IMR-90 (cell line): ENCODE data around the gene MAGEB10. TPM values are rescaled to one million over a fixed set of nuclear protein-coding genes. Genes with fewer than 3 reads are reported as not detected.

ENCODE experiments used
- ATAC-seq: fragments of 200-7000 bp; cut with Tn5 transposase; 2 replicates; pipeline ENCODE4 v1.9.1; 2020; ENCODE audit warnings: low read depth, mild to moderate bottlenecking, moderate library complexity
- BruUV-seq: library from RNA; stranded (reverse); fragments of 400-500 nt; replicated peaks from 2 replicates; lab custom pipeline; 2021; lab: Mats Ljungman, UMichigan
- CTCF ChIA-PET: fragments of 300-600 bp; formaldehyde crosslinking; extraction: SDS; loops from one replicate; lab custom pipeline; 2021; ENCODE audit warnings: antibody characterized with exemption; lab: Yijun Ruan, JAX
- POLR2A ChIA-PET: fragments of 300-600 bp; sonication (Branson Sonifier 250); formaldehyde crosslinking; loops from one replicate; lab custom pipeline; 2022; ENCODE audit warnings: antibody characterized with exemption; ENCODE audit not compliant: unreplicated experiment; lab: Charles Lee
- DNase-seq: peaks from one replicate; pipeline ENCODE4 v3.0.0; 2013
- H2AFZ ChIP-seq: replicated peaks from 2 replicates; pipeline ENCODE3; 2013; ENCODE audit warnings: low read length, mild to moderate bottlenecking; ENCODE audit not compliant: poor library complexity
- H2AK5ac ChIP-seq: 2 replicates; pipeline ENCODE4 v1.6.1; 2013; ENCODE audit warnings: low read depth, low read length, inconsistent platforms
- H2AK9ac ChIP-seq: replicated peaks from 2 replicates; pipeline ENCODE3; 2013; ENCODE audit warnings: mild to moderate bottlenecking, low read depth, low read length, moderate library complexity; ENCODE audit not compliant: poor library complexity
- H2BK120ac ChIP-seq: 2 replicates; pipeline ENCODE4 v1.6.1; 2013; ENCODE audit warnings: low read depth, low read length, inconsistent platforms
- H2BK15ac ChIP-seq: 3 replicates; pipeline ENCODE4 v1.6.1; 2013; ENCODE audit warnings: low read depth, low read length, inconsistent platforms
- H2BK20ac ChIP-seq: 2 replicates; pipeline ENCODE4 v1.6.1; 2013; ENCODE audit warnings: low read depth, mild to moderate bottlenecking, inconsistent platforms, low read length, moderate library complexity
- H2BK5ac ChIP-seq: 2 replicates; pipeline ENCODE4 v1.6.1; 2013; ENCODE audit warnings: mild to moderate bottlenecking, low read depth, low read length, inconsistent platforms; ENCODE audit not compliant: poor library complexity, severe bottlenecking
- H3K14ac ChIP-seq: replicated peaks from 2 replicates; pipeline ENCODE4 v1.6.1; 2013; ENCODE audit warnings: low read depth, low read length, inconsistent platforms
- H3K18ac ChIP-seq: 2 replicates; pipeline ENCODE4 v1.6.1; 2013; ENCODE audit warnings: low read depth, low read length, control low read depth
- H3K23ac ChIP-seq: 2 replicates; pipeline ENCODE4 v1.6.1; 2013; ENCODE audit warnings: low read depth, low read length, inconsistent platforms
- H3K27ac ChIP-seq: 2 replicates; pipeline ENCODE4 v1.5.1; 2013; ENCODE audit warnings: mild to moderate bottlenecking, control low read depth, low read length; ENCODE audit not compliant: insufficient read depth
- H3K27me3 ChIP-seq: 2 replicates; pipeline ENCODE4 v1.6.1; 2013; ENCODE audit warnings: low read length; ENCODE audit not compliant: control insufficient read depth, insufficient read depth
- H3K36me3 ChIP-seq: 2 replicates; pipeline ENCODE4 v1.6.1; 2013; ENCODE audit warnings: low read length, mixed read lengths; ENCODE audit not compliant: control insufficient read depth, insufficient read depth
- H3K4ac ChIP-seq: 2 replicates; pipeline ENCODE4 v1.6.1; 2013; ENCODE audit warnings: low read depth, low read length, inconsistent platforms
- H3K4me1 ChIP-seq: 2 replicates; pipeline ENCODE4 v1.6.1; 2013; ENCODE audit warnings: low read length, mixed read lengths; ENCODE audit not compliant: control insufficient read depth, insufficient read depth
- H3K4me2 ChIP-seq: 2 replicates; pipeline ENCODE4 v1.6.1; 2013; ENCODE audit warnings: low read depth, mild to moderate bottlenecking, control low read depth, low read length, moderate library complexity
- H3K4me3 ChIP-seq: 2 replicates; pipeline ENCODE4 v1.5.1; 2013; ENCODE audit warnings: low read depth, mild to moderate bottlenecking, control low read depth, low read length, moderate library complexity; ENCODE audit not compliant: insufficient read depth
- H3K56ac ChIP-seq: 2 replicates; pipeline ENCODE4 v1.6.1; 2013; ENCODE audit warnings: low read length, inconsistent platforms; ENCODE audit not compliant: insufficient read depth; ENCODE audit errors: extremely low read depth
- H3K79me1 ChIP-seq, 2 experiments: 2 replicates each; pipeline ENCODE4 v1.6.1; 2013; ENCODE audit warnings: low read length in 2 of 2, inconsistent platforms in 1 of 2, low read depth in 1 of 2
- H3K9ac ChIP-seq: 2 replicates; pipeline ENCODE4 v1.6.1; 2013; ENCODE audit warnings: low read depth, low read length, control low read depth
- H3K9me1 ChIP-seq: 2 replicates; pipeline ENCODE4 v1.6.1; 2013; ENCODE audit warnings: low read length, inconsistent platforms; ENCODE audit not compliant: insufficient read depth
- H3K9me3 ChIP-seq: 2 replicates; pipeline ENCODE4 v1.6.1; 2013; ENCODE audit warnings: low read length; ENCODE audit not compliant: control insufficient read depth, insufficient read depth
- H4K20me1 ChIP-seq: 2 replicates; pipeline ENCODE4 v1.6.1; 2013; ENCODE audit warnings: low read length, inconsistent platforms; ENCODE audit not compliant: insufficient read depth
- H4K5ac ChIP-seq: 2 replicates; pipeline ENCODE4 v1.6.1; 2013; ENCODE audit warnings: mild to moderate bottlenecking, low read depth, low read length, control low read depth
- H4K8ac ChIP-seq, 2 experiments: 2 replicates each; pipeline ENCODE4 v1.6.1; 2013; ENCODE audit warnings: low read depth in 2 of 2, low read length in 2 of 2, control low read depth in 1 of 2, inconsistent platforms in 1 of 2
- H4K91ac ChIP-seq: 2 replicates; pipeline ENCODE4 v1.6.1; 2013; ENCODE audit warnings: low read depth, low read length, inconsistent platforms; ENCODE audit not compliant: insufficient read depth
- CEBPB ChIP-seq: IDR thresholded peaks from 2 replicates; pipeline ENCODE4 v1.6.1; 2012; ENCODE audit warnings: low read depth, low read length, improper control_type of control experiment
- MAFK ChIP-seq: IDR thresholded peaks from 2 replicates; pipeline ENCODE4 v1.6.1; 2012; ENCODE audit warnings: low read depth, low read length, improper control_type of control experiment
- POLR2A ChIP-seq: IDR thresholded peaks from 2 replicates; pipeline ENCODE4 v1.6.1; 2012; ENCODE audit warnings: mild to moderate bottlenecking, low read depth, low read length
- dilution Hi-C: fragments of 300-500 bp; cut with HindIII; formaldehyde crosslinking; loops from one replicate; pipeline ENCODE4 v1.14.3; 2018; ENCODE audit warnings: low sequenced_read_pairs; ENCODE audit not compliant: unreplicated experiment
- in situ Hi-C: fragments of 300-500 bp; cut with MboI; formaldehyde crosslinking; loops from 3 replicates; pipeline ENCODE4 v1.14.3; 2019; ENCODE audit warnings: low sequenced_read_pairs, inconsistent platforms, mixed read lengths
- intact Hi-C: fragments of 100-400 bp; cut with micrococcal nuclease; formaldehyde crosslinking; loops from 2 replicates; pipeline ENCODE4 v1.10.0; 2022
- polyA plus RNA-seq, 3 experiments: library from polyadenylated mRNA; depleted of rRNA; stranded (reverse); fragments of >200 nt; gene quantifications; 2 replicates each; pipeline ENCODE4 v1.2.3, GENCODE V29; 2012; ENCODE audit warnings: low replicate concordance in 1 of 3
- total RNA-seq: library from RNA; depleted of rRNA; stranded (reverse); fragments of >200 nt; gene quantifications from 2 replicates; pipeline ENCODE4 v1.2.3, GENCODE V29; 2012

Gene MAGEB10
- total and polyA plus RNA-seq, 2 of the 4 experiments (the other 2 are of a cell fraction): not detected

DNA sequence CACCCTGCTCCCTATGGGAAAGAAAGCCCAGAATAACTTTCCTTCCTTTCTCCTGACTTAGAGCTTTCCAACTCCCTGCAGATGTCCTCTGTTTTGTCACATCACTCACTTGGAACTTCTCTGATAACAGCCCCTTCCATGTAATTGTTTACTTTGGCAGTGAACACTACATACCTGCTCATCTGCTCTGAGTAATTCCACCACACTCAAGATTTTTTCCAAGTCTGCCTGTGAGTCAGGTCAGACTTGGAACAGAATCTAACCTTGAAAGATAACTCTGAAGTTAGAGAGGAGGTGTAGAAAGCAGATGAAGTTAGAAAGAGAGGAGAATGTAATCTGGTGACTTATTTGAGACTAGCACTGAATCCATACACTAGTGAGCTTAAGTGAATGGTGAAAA, 7.4 kb downstream of the MAGEB10 start:
- H3K9me3 ChIP-seq: 0 out of 2 replicates have a peak, but pooled peaks cover 5% of the 10 kb centered on the region
- no peaks in the 10 kb centered on the region for H3K27me3 ChIP-seq
- no peak overlapping the region for H3K4me2 ChIP-seq
- H3K4me3 ChIP-seq: no peak overlapping the region
- H4K5ac ChIP-seq: no peak overlapping the region
- no peak overlapping the region for H2BK120ac ChIP-seq
- H3K9me1 ChIP-seq: no peaks in the 10 kb centered on the region
- DNase-seq (peak; percentile 66), ATAC-seq (peak; percentile 51)
- H2AFZ ChIP-seq: no peak overlapping the region
- H2BK5ac ChIP-seq: no peak overlapping the region
- H3K56ac ChIP-seq: no peak overlapping the region
- H3K14ac ChIP-seq: no peak overlapping the region
- ChIA-PET CTCF (no interaction called here), POLR2A (no interaction called here)
- H3K27ac ChIP-seq: no peak overlapping the region
- no TSS peak for BruUV-seq
- H3K18ac ChIP-seq: no peak overlapping the region
- H3K4me1 ChIP-seq: no peaks in the 10 kb centered on the region
- no peak overlapping the region for H4K91ac ChIP-seq
- TF ChIP-seq MAFK (no peak), CEBPB (no peak), POLR2A (no peak)
- intact Hi-C loops (no loop called here), in situ Hi-C loops (no loop called here), dilution Hi-C loops (no loop called here)
- no peak overlapping the region for H3K9ac ChIP-seq
- no peak overlapping the region for H2BK20ac ChIP-seq
- H2AK5ac ChIP-seq: no peak overlapping the region
- no peak overlapping the region for H2AK9ac ChIP-seq
- no peak overlapping the region for H4K8ac ChIP-seq
- H3K79me1 ChIP-seq: no peaks in the 10 kb centered on the region
- H2BK15ac ChIP-seq: no peak overlapping the region
- H3K36me3 ChIP-seq: no peaks in the 10 kb centered on the region
- H3K23ac ChIP-seq: no peak overlapping the region
- no peaks in the 10 kb centered on the region for H4K20me1 ChIP-seq
- no peak overlapping the region for H3K4ac ChIP-seq
